Chondrocyte (in vitro differentiated cells): ENCODE data around the gene PCYT2. TPM values are rescaled to one million over a fixed set of nuclear protein-coding genes. Genes with fewer than 3 reads are reported as not detected.

ENCODE experiments used
- DNase-seq: peaks from one replicate; pipeline ENCODE4 v3.0.0; 2021; ENCODE audit warnings: mixed read lengths, low spot score
- H3K27ac Mint-ChIP-seq: one replicate; pipeline ENCODE4 v1.8.0; 2021; ENCODE audit warnings: mild to moderate bottlenecking, moderate library complexity, mixed read lengths; ENCODE audit not compliant: unreplicated experiment
- H3K27me3 Mint-ChIP-seq: 2 replicates; pipeline ENCODE4 v1.8.0; 2021; ENCODE audit warnings: low read depth, mixed read lengths
- H3K36me3 Mint-ChIP-seq: 2 replicates; pipeline ENCODE4 v1.8.0; 2021; ENCODE audit warnings: low read depth, mixed read lengths
- H3K4me1 Mint-ChIP-seq: 2 replicates; pipeline ENCODE4 v1.8.0; 2021; ENCODE audit warnings: low read depth, mild to moderate bottlenecking, mixed read lengths
- H3K4me3 Mint-ChIP-seq: one replicate; pipeline ENCODE4 v1.8.0; 2021; ENCODE audit warnings: mild to moderate bottlenecking, moderate library complexity, mixed read lengths; ENCODE audit not compliant: unreplicated experiment
- H3K9me3 Mint-ChIP-seq: 2 replicates; pipeline ENCODE4 v1.8.0; 2021; ENCODE audit warnings: low read depth, mixed read lengths
- total RNA-seq: library from RNA; stranded (reverse); gene quantifications from 3 replicates; pipeline ENCODE4 v1.2.1, GENCODE V29; 2021
- TF ChIP-seq, protein P1 (sequence below): fragments of 200-600 bp; sonication (generic); IDR thresholded peaks from 2 replicates; pipeline ENCODE4 v1.5.0; 2021; ENCODE audit warnings: antibody characterized with exemption, mild to moderate bottlenecking, moderate library complexity

PCYT2 gene
- total RNA-seq, 1 donor from 2014 or later: 28.8 TPM

GRCh38 chr17:81904600-81905423 lies 6.4 kb downstream of the PCYT2 start:
- Mint-ChIP-seq H3K9me3 (no peaks in the 10 kb centered on the region), H3K27ac (no peak overlapping the region), H3K4me1 (peaks cover 12% of the 10 kb centered on the region), H3K27me3 (no peaks in the 10 kb centered on the region), H3K4me3 (no peak overlapping the region), H3K36me3 (peaks cover 6% of the 10 kb centered on the region)
- TF ChIP-seq, protein P1, sequence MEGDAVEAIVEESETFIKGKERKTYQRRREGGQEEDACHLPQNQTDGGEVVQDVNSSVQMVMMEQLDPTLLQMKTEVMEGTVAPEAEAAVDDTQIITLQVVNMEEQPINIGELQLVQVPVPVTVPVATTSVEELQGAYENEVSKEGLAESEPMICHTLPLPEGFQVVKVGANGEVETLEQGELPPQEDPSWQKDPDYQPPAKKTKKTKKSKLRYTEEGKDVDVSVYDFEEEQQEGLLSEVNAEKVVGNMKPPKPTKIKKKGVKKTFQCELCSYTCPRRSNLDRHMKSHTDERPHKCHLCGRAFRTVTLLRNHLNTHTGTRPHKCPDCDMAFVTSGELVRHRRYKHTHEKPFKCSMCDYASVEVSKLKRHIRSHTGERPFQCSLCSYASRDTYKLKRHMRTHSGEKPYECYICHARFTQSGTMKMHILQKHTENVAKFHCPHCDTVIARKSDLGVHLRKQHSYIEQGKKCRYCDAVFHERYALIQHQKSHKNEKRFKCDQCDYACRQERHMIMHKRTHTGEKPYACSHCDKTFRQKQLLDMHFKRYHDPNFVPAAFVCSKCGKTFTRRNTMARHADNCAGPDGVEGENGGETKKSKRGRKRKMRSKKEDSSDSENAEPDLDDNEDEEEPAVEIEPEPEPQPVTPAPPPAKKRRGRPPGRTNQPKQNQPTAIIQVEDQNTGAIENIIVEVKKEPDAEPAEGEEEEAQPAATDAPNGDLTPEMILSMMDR: no peak
- DNase-seq: no peak

DNA sequence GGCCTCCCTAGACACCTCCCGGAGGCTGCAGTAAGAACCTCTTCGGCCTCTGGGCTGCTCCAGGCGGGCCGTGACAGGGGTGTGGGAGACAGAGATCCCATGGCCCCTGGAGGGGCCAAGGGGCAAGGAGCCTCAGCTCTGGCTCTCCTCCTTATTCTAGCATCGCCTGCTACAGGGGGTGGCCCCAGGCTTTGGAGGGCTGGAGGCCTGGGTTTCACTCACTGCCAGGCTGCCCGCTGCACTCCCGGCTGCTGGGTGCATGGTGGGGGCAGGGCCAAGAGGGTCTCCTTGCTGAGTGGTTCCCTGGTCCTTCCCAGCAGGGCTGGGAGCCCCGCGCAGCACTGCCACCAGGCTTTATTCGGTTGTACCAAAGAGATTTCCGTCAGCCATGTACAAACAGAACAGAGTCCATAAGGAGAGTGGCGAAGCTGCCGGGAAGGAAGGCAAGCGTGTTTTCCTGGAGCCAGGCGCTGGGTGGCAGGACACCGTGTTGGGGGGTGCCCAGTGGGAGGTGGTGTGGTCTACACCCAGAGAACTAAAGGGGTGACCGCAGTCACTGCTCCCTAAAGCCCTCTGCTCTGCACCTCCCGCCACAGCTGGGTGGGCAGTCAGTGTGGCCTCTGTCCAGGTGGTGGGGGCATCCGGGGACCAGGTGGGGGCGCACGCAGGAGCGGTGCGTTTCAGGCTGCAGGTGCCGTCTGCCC lies 7.2 kb downstream of the PCYT2 start:
- Mint-ChIP-seq H3K4me1 (peaks cover 11% of the 10 kb centered on the region), H3K4me3 (no peak overlapping the region), H3K36me3 (peaks cover 6% of the 10 kb centered on the region), H3K27me3 (no peaks in the 10 kb centered on the region), H3K9me3 (no peaks in the 10 kb centered on the region), H3K27ac (no peak overlapping the region)
- no peak for DNase-seq
- TF ChIP-seq, protein P1: no peak

DNA sequence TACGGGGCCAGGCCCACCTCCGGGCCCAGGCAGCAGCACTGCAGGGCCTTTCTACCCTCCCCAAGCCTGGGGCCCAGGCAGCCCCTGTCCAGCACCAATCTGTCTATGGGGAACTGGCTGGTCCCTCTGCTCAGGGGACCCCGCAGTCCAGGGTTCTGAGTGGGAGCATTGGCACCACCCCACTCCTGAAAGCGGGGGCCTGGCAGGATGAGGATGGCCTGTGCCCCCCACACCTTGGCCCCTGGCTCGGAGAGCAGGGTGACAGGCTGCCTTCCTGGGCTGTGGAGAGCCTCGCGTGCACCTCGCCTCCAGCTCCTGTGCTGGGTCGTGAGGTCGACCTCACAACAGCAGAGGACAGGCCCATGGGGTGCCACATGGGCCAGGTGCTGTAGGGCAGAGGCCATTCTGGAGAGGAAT lies 7.8 kb downstream of the PCYT2 start:
- Mint-ChIP-seq H3K36me3 (peaks cover 5% of the 10 kb centered on the region), H3K27me3 (no peaks in the 10 kb centered on the region), H3K27ac (no peak overlapping the region), H3K9me3 (no peaks in the 10 kb centered on the region), H3K4me3 (peak overlapping the region; percentile 9), H3K4me1 (peaks cover 16% of the 10 kb centered on the region)
- no peak for DNase-seq
- TF ChIP-seq, protein P1: no peak

DNA sequence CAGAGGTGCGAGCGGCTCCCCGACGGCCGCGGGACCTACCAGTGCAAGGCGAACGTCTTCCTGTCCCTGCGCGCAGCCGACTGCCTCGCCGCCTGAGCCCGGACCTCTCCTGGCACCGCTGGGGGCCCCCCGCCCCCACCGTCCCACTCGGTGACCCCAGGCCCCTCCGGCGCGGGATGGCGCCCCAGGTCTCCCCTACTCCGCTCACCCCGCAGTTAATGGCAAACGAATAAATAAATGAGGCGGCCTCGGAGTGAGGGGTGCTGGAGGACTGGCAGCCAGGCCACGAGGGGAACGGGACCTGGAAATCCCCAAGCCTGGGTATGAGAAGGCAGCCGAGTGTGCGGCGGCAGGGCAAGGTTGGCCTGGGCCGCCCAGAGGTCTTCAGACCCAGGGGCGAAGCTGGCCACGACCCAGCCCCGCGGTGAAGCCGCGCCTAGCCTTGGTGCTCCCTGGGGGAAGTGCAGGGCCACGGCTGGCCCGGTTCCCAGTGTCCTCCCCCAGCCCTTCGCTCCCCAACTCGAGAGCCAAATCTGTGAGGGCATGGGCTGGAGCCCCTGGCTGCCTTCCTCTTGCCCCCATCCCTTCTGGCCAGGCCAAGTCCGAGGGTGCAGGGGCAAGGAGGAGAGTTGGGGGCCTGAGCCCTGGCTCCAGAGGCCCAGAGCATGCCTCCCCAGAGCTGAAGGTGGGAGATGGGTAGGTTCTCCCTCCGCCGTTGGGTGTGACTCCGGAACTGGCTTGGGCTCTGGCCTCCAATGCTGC lies 8.4 kb downstream of the PCYT2 start:
- H3K27ac Mint-ChIP-seq: no peak overlapping the region
- TF ChIP-seq, protein P1: no peak
- peak overlapping the region; percentile 9 for H3K4me3 Mint-ChIP-seq
- H3K4me1 Mint-ChIP-seq: peaks cover 22% of the 10 kb centered on the region
- no peak for DNase-seq
- H3K27me3 Mint-ChIP-seq: no peaks in the 10 kb centered on the region
- H3K36me3 Mint-ChIP-seq: peaks cover 5% of the 10 kb centered on the region
- no peaks in the 10 kb centered on the region for H3K9me3 Mint-ChIP-seq
